Mucosa of descending colon (tissue), 3 donors: ENCODE measurements around the gene PTGER2. TPM values are rescaled to one million over a fixed set of nuclear protein-coding genes. Genes with fewer than 3 reads are reported as not detected.

ENCODE experiments used
- ATAC-seq: fragments of 200-7000 bp; cut with Tn5 transposase; one replicate; pipeline ENCODE4 v1.9.1; 2020; ENCODE audit warnings: mild to moderate bottlenecking, moderate library complexity
- DNase-seq, 3 donors: peaks; one replicate each; pipeline ENCODE4 v3.0.0-alpha.2; 2020
- H3K36me3 ChIP-seq: fragments of 200-600 bp; one replicate; pipeline ENCODE4 v1.8.0; 2021; ENCODE audit warnings: low read depth, mild to moderate bottlenecking
- H3K4me1 ChIP-seq: fragments of 200-600 bp; one replicate; pipeline ENCODE4 v1.8.0; 2021; ENCODE audit warnings: low read depth, mild to moderate bottlenecking
- H3K4me3 ChIP-seq: fragments of 200-600 bp; one replicate; pipeline ENCODE4 v1.8.0; 2021; ENCODE audit warnings: mild to moderate bottlenecking
- H3K9me3 ChIP-seq: fragments of 200-600 bp; one replicate; pipeline ENCODE4 v1.8.0; 2021; ENCODE audit warnings: mild to moderate bottlenecking
- CTCF ChIP-seq: fragments of 200-600 bp; IDR thresholded peaks from one replicate; pipeline ENCODE4 v1.8.0; 2022; ENCODE audit warnings: antibody characterized with exemption, mild to moderate bottlenecking
- intact Hi-C, 2 donors: fragments of 100-400 bp; cut with DNase I in 1 of 2; cut with micrococcal nuclease in 1 of 2; formaldehyde crosslinking; loops; one replicate each; pipeline versions ENCODE4 v1.11.0 to v1.11.1; 2022; cut with DNase I, micrococcal nuclease
- total RNA-seq, 3 donors: library from RNA; stranded (reverse); fragmentation: NEBNext Ultra II Directional in 2 of 3; extraction: Animal tissue kit (Norgen Biotek cat#: 25700) in 2 of 3; gene quantifications; one replicate each; pipeline versions ENCODE4 v1.2.1 to v1.2.4, GENCODE V29; 2021 to 2023
- donor health status: DM: no; HTN: no; CAD: no; lungs with moderate emphysema.
- donor health status: DM: no; HTN: no; CAD: no.
- donor health status: DM: no; HTN: yes; CAD: no.

The PTGER2 gene
- total RNA-seq, 3 donors from 2014 or later = 3.2 to 8.1 (median 4.1) TPM

- peak; percentile 30 to 61 (median 55) for DNase-seq
- Histone ChIP-seq H3K9me3 (no peaks in the 10 kb centered on the region), H3K4me3 (peak overlapping the region; percentile 56), H3K36me3 (no peaks in the 10 kb centered on the region), H3K4me1 (peaks cover 17% of the 10 kb centered on the region)
- TF ChIP-seq CTCF = no peak
- ATAC-seq = peak; percentile 64
- intact Hi-C loops = no loop called here
These were observed 45.6 kb upstream of the PTGER2 start for GRCh38 chr14:52268279-52269061.

- DNase-seq (peak in 2 of 3 donors; percentile 32 to 34), ATAC-seq (no peak)
- no peak for TF ChIP-seq CTCF
- H3K36me3 ChIP-seq = no peaks in the 10 kb centered on the region
- intact Hi-C loops = no loop called here
- H3K4me1 ChIP-seq = peaks cover 17% of the 10 kb centered on the region
- peak overlapping the region; percentile 56 for H3K4me3 ChIP-seq
- H3K9me3 ChIP-seq = no peaks in the 10 kb centered on the region
These were observed 45.0 kb upstream of the PTGER2 start for GRCh38 chr14:52269100-52269499.

- Histone ChIP-seq H3K4me3 (no peak overlapping the region), H3K36me3 (no peaks in the 10 kb centered on the region), H3K4me1 (peaks cover 13% of the 10 kb centered on the region), H3K9me3 (no peaks in the 10 kb centered on the region)
- DNase-seq (no peak), ATAC-seq (no peak)
- TF ChIP-seq CTCF = no peak
- intact Hi-C loops = loop anchor here in 1 of 2 donors (10.0 kb wide), 1 partner anchor 275 kb away; no protein-coding TSS in a partner anchor
These were observed 44.1 kb upstream of the PTGER2 start for GRCh38 chr14:52269982-52270381.

GRCh38 chr14:52271538-52271937 lies 42.6 kb upstream of the PTGER2 start:
- ATAC-seq (no peak), DNase-seq (no peak)
- H3K36me3 ChIP-seq = no peaks in the 10 kb centered on the region
- intact Hi-C loops = loop anchor here in 1 of 2 donors (10.0 kb wide), 1 partner anchor 277 kb away; no protein-coding TSS in a partner anchor
- no peak overlapping the region for H3K4me3 ChIP-seq
- TF ChIP-seq CTCF = no peak
- H3K4me1 ChIP-seq = peaks cover 8% of the 10 kb centered on the region
- H3K9me3 ChIP-seq = no peaks in the 10 kb centered on the region

GRCh38 chr14:52272375-52272774 lies 41.7 kb upstream of the PTGER2 start:
- ATAC-seq (peak; percentile 42), DNase-seq (peak in 2 of 3 donors; percentile 37 to 73)
- H3K4me1 ChIP-seq = peaks cover 2% of the 10 kb centered on the region
- H3K4me3 ChIP-seq = no peak overlapping the region
- no peaks in the 10 kb centered on the region for H3K36me3 ChIP-seq
- intact Hi-C loops = loop anchor here in 1 of 2 donors (10.0 kb wide), 1 partner anchor 278 kb away; no protein-coding TSS in a partner anchor
- no peaks in the 10 kb centered on the region for H3K9me3 ChIP-seq
- no peak for TF ChIP-seq CTCF
